ENCODE results near the gene GRIK3. TPM values are rescaled to one million over a fixed set of nuclear protein-coding genes. Genes with fewer than 3 reads are reported as not detected.

The GRIK3 gene
- total RNA-seq, 1 experiment from 2014 or later = not detected

- H3K79me2 ChIP-seq (ENCODE audit: low read length) = no peaks in the 10 kb centered on the region
- H3K27ac ChIP-seq (ENCODE audit: low read length) = no peak overlapping the region
- H3K36me3 ChIP-seq (ENCODE audit: insufficient read depth, low read length) = no peaks in the 10 kb centered on the region
- no peak overlapping the region for H3K4me2 ChIP-seq (ENCODE audit: low read depth, low read length, poor library complexity, severe bottlenecking)
- H4K20me1 ChIP-seq (ENCODE audit: insufficient read depth, low read depth, low read length) = no peaks in the 10 kb centered on the region
- H3K9me3 ChIP-seq (ENCODE audit: low read length) = no peaks in the 10 kb centered on the region
- no peak overlapping the region for H2AFZ ChIP-seq (ENCODE audit: low read length)
- DNase-seq = no peak
- H3K4me3 ChIP-seq (ENCODE audit: low read length) = no peak overlapping the region
- H3K4me1 ChIP-seq (ENCODE audit: low read length) = no peaks in the 10 kb centered on the region
- no peaks in the 10 kb centered on the region for H3K9me2 ChIP-seq (replicated peaks; ENCODE audit: insufficient read depth, low read length)
- H3K9ac ChIP-seq (ENCODE audit: low read length) = no peak overlapping the region
- H3K27me3 ChIP-seq (ENCODE audit: low read length) = no peaks in the 10 kb centered on the region
These were observed 188.0 kb downstream of the GRIK3 start for GRCh38 chr1:36846357-36846756.

- Histone ChIP-seq H3K36me3 (ENCODE audit: insufficient read depth, low read length) (no peaks in the 10 kb centered on the region), H4K20me1 (ENCODE audit: insufficient read depth, low read depth, low read length) (no peaks in the 10 kb centered on the region), H3K9me3 (ENCODE audit: low read length) (no peaks in the 10 kb centered on the region), H3K27ac (ENCODE audit: low read length) (no peak overlapping the region), H3K9me2 (replicated peaks; ENCODE audit: insufficient read depth, low read length) (no peaks in the 10 kb centered on the region), H3K4me2 (ENCODE audit: low read depth, low read length, poor library complexity, severe bottlenecking) (no peak overlapping the region), H3K9ac (ENCODE audit: low read length) (no peak overlapping the region), H3K79me2 (ENCODE audit: low read length) (no peaks in the 10 kb centered on the region), H3K4me1 (ENCODE audit: low read length) (no peaks in the 10 kb centered on the region), H2AFZ (ENCODE audit: low read length) (no peak overlapping the region), H3K4me3 (ENCODE audit: low read length) (no peak overlapping the region), H3K27me3 (ENCODE audit: low read length) (no peaks in the 10 kb centered on the region)
- no peak for DNase-seq
These were observed 188.5 kb downstream of the GRIK3 start for GRCh38 chr1:36845802-36846201.

- Histone ChIP-seq H3K36me3 (ENCODE audit: insufficient read depth, low read length) (no peaks in the 10 kb centered on the region), H3K27ac (ENCODE audit: low read length) (no peak overlapping the region), H3K79me2 (ENCODE audit: low read length) (no peaks in the 10 kb centered on the region), H4K20me1 (ENCODE audit: insufficient read depth, low read depth, low read length) (no peaks in the 10 kb centered on the region), H3K4me1 (ENCODE audit: low read length) (no peaks in the 10 kb centered on the region), H3K9me2 (replicated peaks; ENCODE audit: insufficient read depth, low read length) (no peaks in the 10 kb centered on the region), H3K4me3 (ENCODE audit: low read length) (no peak overlapping the region), H3K4me2 (ENCODE audit: low read depth, low read length, poor library complexity, severe bottlenecking) (no peak overlapping the region), H3K9ac (ENCODE audit: low read length) (no peak overlapping the region), H2AFZ (ENCODE audit: low read length) (no peak overlapping the region), H3K27me3 (ENCODE audit: low read length) (no peaks in the 10 kb centered on the region), H3K9me3 (ENCODE audit: low read length) (no peaks in the 10 kb centered on the region)
- DNase-seq = no peak
These were observed 189.4 kb downstream of the GRIK3 start for GRCh38 chr1:36844917-36845316.

GRCh38 chr1:36843906-36844610 lies 190.3 kb downstream of the GRIK3 start:
- H3K9me3 ChIP-seq (ENCODE audit: low read length) = no peaks in the 10 kb centered on the region
- DNase-seq = no peak

GRCh38 chr1:36843027-36843426 lies 191.3 kb downstream of the GRIK3 start:
- Histone ChIP-seq H3K4me2 (ENCODE audit: low read depth, low read length, poor library complexity, severe bottlenecking) (no peak overlapping the region), H3K9me2 (replicated peaks; ENCODE audit: insufficient read depth, low read length) (no peaks in the 10 kb centered on the region), H3K9ac (ENCODE audit: low read length) (no peak overlapping the region), H3K27ac (ENCODE audit: low read length) (no peak overlapping the region), H3K4me1 (ENCODE audit: low read length) (no peaks in the 10 kb centered on the region), H3K79me2 (ENCODE audit: low read length) (no peaks in the 10 kb centered on the region), H3K4me3 (ENCODE audit: low read length) (no peak overlapping the region), H3K27me3 (ENCODE audit: low read length) (no peaks in the 10 kb centered on the region; the same call in 1 of the 2 replicates), H2AFZ (ENCODE audit: low read length) (no peak overlapping the region), H4K20me1 (ENCODE audit: insufficient read depth, low read depth, low read length) (no peaks in the 10 kb centered on the region), H3K9me3 (ENCODE audit: low read length) (no peaks in the 10 kb centered on the region), H3K36me3 (ENCODE audit: insufficient read depth, low read length) (no peaks in the 10 kb centered on the region)
- DNase-seq = no peak

More at GRCh38 chr1:36843906-36844610, 190.3 kb downstream of the GRIK3 start:
- no peaks in the 10 kb centered on the region for H3K36me3 ChIP-seq (ENCODE audit: insufficient read depth, low read length)
- H2AFZ ChIP-seq (ENCODE audit: low read length) = no peak overlapping the region
- no peaks in the 10 kb centered on the region for H3K4me1 ChIP-seq (ENCODE audit: low read length)
- no peaks in the 10 kb centered on the region; the same call in 1 of the 2 replicates for H3K27me3 ChIP-seq (ENCODE audit: low read length)
- H4K20me1 ChIP-seq (ENCODE audit: insufficient read depth, low read depth, low read length) = no peaks in the 10 kb centered on the region
- no peaks in the 10 kb centered on the region for H3K9me2 ChIP-seq (replicated peaks; ENCODE audit: insufficient read depth, low read length)
- no peak overlapping the region for H3K9ac ChIP-seq (ENCODE audit: low read length)
- H3K4me2 ChIP-seq (ENCODE audit: low read depth, low read length, poor library complexity, severe bottlenecking) = no peak overlapping the region
- no peak overlapping the region for H3K27ac ChIP-seq (ENCODE audit: low read length)
- no peak overlapping the region for H3K4me3 ChIP-seq (ENCODE audit: low read length)
- no peaks in the 10 kb centered on the region for H3K79me2 ChIP-seq (ENCODE audit: low read length)

GRCh38 chr1:36842448-36842847 lies 191.9 kb downstream of the GRIK3 start:
- Histone ChIP-seq H3K4me3 (ENCODE audit: low read length) (no peak overlapping the region), H3K36me3 (ENCODE audit: insufficient read depth, low read length) (no peaks in the 10 kb centered on the region), H3K27ac (ENCODE audit: low read length) (no peak overlapping the region), H2AFZ (ENCODE audit: low read length) (no peak overlapping the region), H4K20me1 (ENCODE audit: insufficient read depth, low read depth, low read length) (no peaks in the 10 kb centered on the region), H3K27me3 (ENCODE audit: low read length) (no peaks in the 10 kb centered on the region; the same call in 1 of the 2 replicates), H3K4me2 (ENCODE audit: low read depth, low read length, poor library complexity, severe bottlenecking) (no peak overlapping the region), H3K79me2 (ENCODE audit: low read length) (no peaks in the 10 kb centered on the region), H3K9me3 (ENCODE audit: low read length) (no peaks in the 10 kb centered on the region), H3K4me1 (ENCODE audit: low read length) (no peaks in the 10 kb centered on the region), H3K9me2 (replicated peaks; ENCODE audit: insufficient read depth, low read length) (no peaks in the 10 kb centered on the region), H3K9ac (ENCODE audit: low read length) (no peak overlapping the region)
- DNase-seq = no peak

- H3K27ac ChIP-seq (ENCODE audit: low read length) = no peak overlapping the region
- H3K27me3 ChIP-seq (ENCODE audit: low read length) = no peaks in the 10 kb centered on the region; the same call in 1 of the 2 replicates
- H3K4me3 ChIP-seq (ENCODE audit: low read length) = no peak overlapping the region
- H3K36me3 ChIP-seq (ENCODE audit: insufficient read depth, low read length) = no peaks in the 10 kb centered on the region
- no peaks in the 10 kb centered on the region for H3K4me1 ChIP-seq (ENCODE audit: low read length)
- no peaks in the 10 kb centered on the region for H4K20me1 ChIP-seq (ENCODE audit: insufficient read depth, low read depth, low read length)
- no peak for DNase-seq
- no peaks in the 10 kb centered on the region for H3K9me3 ChIP-seq (ENCODE audit: low read length)
- no peaks in the 10 kb centered on the region for H3K9me2 ChIP-seq (replicated peaks; ENCODE audit: insufficient read depth, low read length)
- H3K4me2 ChIP-seq (ENCODE audit: low read depth, low read length, poor library complexity, severe bottlenecking) = no peak overlapping the region
- no peak overlapping the region for H2AFZ ChIP-seq (ENCODE audit: low read length)
- no peaks in the 10 kb centered on the region for H3K79me2 ChIP-seq (ENCODE audit: low read length)
- H3K9ac ChIP-seq (ENCODE audit: low read length) = no peak overlapping the region
These were observed 194.8 kb downstream of the GRIK3 start for GRCh38 chr1:36839485-36839884.

- no peaks in the 10 kb centered on the region for H3K4me1 ChIP-seq (ENCODE audit: low read length)
- no peaks in the 10 kb centered on the region for H4K20me1 ChIP-seq (ENCODE audit: insufficient read depth, low read depth, low read length)
- H3K36me3 ChIP-seq (ENCODE audit: insufficient read depth, low read length) = no peaks in the 10 kb centered on the region
- no peak overlapping the region for H3K4me3 ChIP-seq (ENCODE audit: low read length)
- H2AFZ ChIP-seq (ENCODE audit: low read length) = no peak overlapping the region
- no peak overlapping the region for H3K9ac ChIP-seq (ENCODE audit: low read length)
- no peaks in the 10 kb centered on the region for H3K79me2 ChIP-seq (ENCODE audit: low read length)
- H3K9me2 ChIP-seq (replicated peaks; ENCODE audit: insufficient read depth, low read length) = no peaks in the 10 kb centered on the region
- H3K27ac ChIP-seq (ENCODE audit: low read length) = no peak overlapping the region
- H3K27me3 ChIP-seq (ENCODE audit: low read length) = no peaks in the 10 kb centered on the region; the same call in 1 of the 2 replicates
- no peaks in the 10 kb centered on the region for H3K9me3 ChIP-seq (ENCODE audit: low read length)
- no peak for DNase-seq
- no peak overlapping the region for H3K4me2 ChIP-seq (ENCODE audit: low read depth, low read length, poor library complexity, severe bottlenecking)
These were observed 195.4 kb downstream of the GRIK3 start for GRCh38 chr1:36838888-36839287.
